ENCODE measurements around the gene MYH6. TPM values are rescaled to one million over a fixed set of nuclear protein-coding genes. Genes with fewer than 3 reads are reported as not detected.

Gene MYH6
- total RNA-seq, 1 donor from 2014 or later: not detected

DNA sequence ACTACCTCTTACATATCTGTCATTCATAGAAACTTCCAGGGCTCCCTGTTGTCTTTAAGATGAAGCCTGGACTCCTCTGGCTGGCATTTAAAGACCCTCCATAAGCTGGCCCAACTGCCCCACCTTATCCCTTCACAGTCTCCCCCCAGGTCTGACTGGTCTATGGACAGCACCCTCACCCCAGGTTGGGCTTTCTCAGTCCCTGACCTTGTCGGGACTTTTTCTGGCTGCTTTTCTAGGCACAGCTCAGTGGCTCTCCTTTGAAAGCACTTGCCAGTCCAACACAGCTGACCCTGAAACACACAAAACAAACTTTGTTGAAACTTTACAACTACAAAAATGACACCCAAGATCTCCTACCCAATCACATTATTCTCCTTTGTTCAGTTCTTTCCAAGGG, 41.2 kb upstream of the MYH6 start:
- no peak overlapping the region for H3K9ac ChIP-seq (ENCODE audit: low read length)
- H3K27me3 ChIP-seq (ENCODE audit: insufficient read depth, low read length): no peaks in the 10 kb centered on the region
- no peaks in the 10 kb centered on the region for H3K36me3 Mint-ChIP-seq (ENCODE audit: low read depth, unreplicated experiment)
- H3K27ac Mint-ChIP-seq (ENCODE audit: unreplicated experiment): no peak overlapping the region
- H3K36me3 ChIP-seq (ENCODE audit: insufficient read depth, low read length): no peaks in the 10 kb centered on the region
- H3K4me3 ChIP-seq (ENCODE audit: insufficient read depth, low read depth, low read length): no peak overlapping the region
- no peak overlapping the region for H3K4me2 ChIP-seq (ENCODE audit: low read length)
- H3K27ac ChIP-seq (ENCODE audit: low read depth, low read length): no peak overlapping the region
- no peak overlapping the region for H2AFZ ChIP-seq (ENCODE audit: low read depth, low read length)
- TF ChIP-seq, protein P1, sequence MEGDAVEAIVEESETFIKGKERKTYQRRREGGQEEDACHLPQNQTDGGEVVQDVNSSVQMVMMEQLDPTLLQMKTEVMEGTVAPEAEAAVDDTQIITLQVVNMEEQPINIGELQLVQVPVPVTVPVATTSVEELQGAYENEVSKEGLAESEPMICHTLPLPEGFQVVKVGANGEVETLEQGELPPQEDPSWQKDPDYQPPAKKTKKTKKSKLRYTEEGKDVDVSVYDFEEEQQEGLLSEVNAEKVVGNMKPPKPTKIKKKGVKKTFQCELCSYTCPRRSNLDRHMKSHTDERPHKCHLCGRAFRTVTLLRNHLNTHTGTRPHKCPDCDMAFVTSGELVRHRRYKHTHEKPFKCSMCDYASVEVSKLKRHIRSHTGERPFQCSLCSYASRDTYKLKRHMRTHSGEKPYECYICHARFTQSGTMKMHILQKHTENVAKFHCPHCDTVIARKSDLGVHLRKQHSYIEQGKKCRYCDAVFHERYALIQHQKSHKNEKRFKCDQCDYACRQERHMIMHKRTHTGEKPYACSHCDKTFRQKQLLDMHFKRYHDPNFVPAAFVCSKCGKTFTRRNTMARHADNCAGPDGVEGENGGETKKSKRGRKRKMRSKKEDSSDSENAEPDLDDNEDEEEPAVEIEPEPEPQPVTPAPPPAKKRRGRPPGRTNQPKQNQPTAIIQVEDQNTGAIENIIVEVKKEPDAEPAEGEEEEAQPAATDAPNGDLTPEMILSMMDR (IDR thresholded peaks at IDR 0.05; ENCODE audit: insufficient read depth, low read depth, low read length): no peak
- TF ChIP-seq EZH2 (IDR thresholded peaks at IDR 0.05; ENCODE audit: insufficient read depth, low read length): no peak
- no peaks in the 10 kb centered on the region for H4K20me1 ChIP-seq (ENCODE audit: insufficient read depth, low read length)
- no peaks in the 10 kb centered on the region for H3K9me3 Mint-ChIP-seq (ENCODE audit: unreplicated experiment)
- no peaks in the 10 kb centered on the region for H3K4me1 ChIP-seq (ENCODE audit: insufficient read depth, low read length)
- H3K4me3 Mint-ChIP-seq (ENCODE audit: unreplicated experiment): no peak overlapping the region
- peaks cover 15% of the 10 kb centered on the region for H3K27me3 Mint-ChIP-seq (ENCODE audit: low read depth, unreplicated experiment)
- FAIRE-seq (no peak), DNase-seq (ENCODE audit: low read depth) (no peak)
- H3K9me3 ChIP-seq (ENCODE audit: insufficient read depth, low read depth, low read length): no peaks in the 10 kb centered on the region
- no peaks in the 10 kb centered on the region for H3K79me2 ChIP-seq (ENCODE audit: insufficient read depth, low read length)
- H3K4me1 Mint-ChIP-seq (ENCODE audit: low read depth, unreplicated experiment): peaks cover 1% of the 10 kb centered on the region

DNA sequence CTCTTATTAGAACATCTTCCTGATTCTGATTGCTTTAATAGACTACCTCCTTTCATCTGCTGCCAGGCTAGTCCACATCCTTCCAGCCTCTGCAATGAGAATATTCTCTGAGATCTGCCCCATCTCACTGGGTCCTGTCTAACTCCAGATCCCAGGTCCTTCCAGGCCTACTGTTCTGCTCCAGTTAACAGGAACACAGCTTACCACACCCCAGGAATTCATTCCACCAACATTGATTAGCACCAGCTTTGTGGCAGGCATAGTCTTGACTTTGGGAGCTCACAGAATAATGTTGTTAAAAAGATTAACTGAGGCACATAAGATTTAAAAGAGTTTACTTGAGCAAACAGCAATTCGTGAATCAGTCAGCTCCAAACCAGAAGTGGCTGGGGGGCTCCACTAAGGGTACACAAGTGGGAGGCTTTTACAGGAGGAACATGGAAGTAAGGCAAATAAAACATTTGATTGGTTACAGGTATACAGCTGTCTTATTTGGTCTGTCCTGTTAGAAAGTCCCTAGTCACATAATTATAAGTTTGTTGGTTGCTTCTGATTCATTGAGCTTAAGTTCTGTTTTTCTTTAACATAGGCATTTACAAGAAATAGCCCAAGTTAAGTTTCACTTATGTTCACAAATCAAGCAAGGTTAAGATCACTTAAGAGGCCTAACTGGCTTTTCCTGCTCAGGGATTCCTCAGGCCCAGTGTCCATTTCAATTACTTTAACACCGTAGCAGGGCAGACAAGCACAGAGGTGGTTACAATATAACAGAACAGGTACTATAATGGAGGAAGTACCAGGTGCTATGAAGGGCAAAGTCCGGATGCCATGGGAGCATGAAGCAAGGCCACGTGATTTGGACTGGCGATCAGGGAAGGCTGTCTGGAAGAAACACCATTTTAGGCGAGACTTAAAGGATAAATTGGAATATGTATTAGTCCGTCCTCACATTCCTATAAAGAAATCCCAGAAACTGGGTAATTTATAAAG, 39.6 kb upstream of the MYH6 start:
- TF ChIP-seq EZH2 (IDR thresholded peaks at IDR 0.05; ENCODE audit: insufficient read depth, low read length): no peak
- TF ChIP-seq, protein P1 (IDR thresholded peaks at IDR 0.05; ENCODE audit: insufficient read depth, low read depth, low read length): no peak
- Mint-ChIP-seq H3K36me3 (ENCODE audit: low read depth, unreplicated experiment) (peaks cover 2% of the 10 kb centered on the region), H3K27me3 (ENCODE audit: low read depth, unreplicated experiment) (peaks cover 28% of the 10 kb centered on the region), H3K27ac (ENCODE audit: unreplicated experiment) (no peak overlapping the region), H3K4me3 (ENCODE audit: unreplicated experiment) (no peak overlapping the region), H3K9me3 (ENCODE audit: unreplicated experiment) (no peaks in the 10 kb centered on the region), H3K4me1 (ENCODE audit: low read depth, unreplicated experiment) (no peaks in the 10 kb centered on the region)
- Histone ChIP-seq H3K79me2 (ENCODE audit: insufficient read depth, low read length) (no peaks in the 10 kb centered on the region), H3K27ac (ENCODE audit: low read depth, low read length) (no peak overlapping the region), H3K4me3 (ENCODE audit: insufficient read depth, low read depth, low read length) (no peak overlapping the region), H4K20me1 (ENCODE audit: insufficient read depth, low read length) (no peaks in the 10 kb centered on the region), H3K4me1 (ENCODE audit: insufficient read depth, low read length) (no peaks in the 10 kb centered on the region), H3K4me2 (ENCODE audit: low read length) (no peak overlapping the region), H2AFZ (ENCODE audit: low read depth, low read length) (no peak overlapping the region), H3K36me3 (ENCODE audit: insufficient read depth, low read length) (no peaks in the 10 kb centered on the region), H3K27me3 (ENCODE audit: insufficient read depth, low read length) (no peaks in the 10 kb centered on the region), H3K9ac (ENCODE audit: low read length) (no peak overlapping the region), H3K9me3 (ENCODE audit: insufficient read depth, low read depth, low read length) (no peaks in the 10 kb centered on the region)
- DNase-seq (ENCODE audit: low read depth): no peak
- no peak for FAIRE-seq
